ENCODE measurements around the gene LOXHD1. TPM values are rescaled to one million over a fixed set of nuclear protein-coding genes. Genes with fewer than 3 reads are reported as not detected.

LOXHD1 gene
- total RNA-seq, 1 experiment from 2014 or later, result 0.35 TPM

DNA sequence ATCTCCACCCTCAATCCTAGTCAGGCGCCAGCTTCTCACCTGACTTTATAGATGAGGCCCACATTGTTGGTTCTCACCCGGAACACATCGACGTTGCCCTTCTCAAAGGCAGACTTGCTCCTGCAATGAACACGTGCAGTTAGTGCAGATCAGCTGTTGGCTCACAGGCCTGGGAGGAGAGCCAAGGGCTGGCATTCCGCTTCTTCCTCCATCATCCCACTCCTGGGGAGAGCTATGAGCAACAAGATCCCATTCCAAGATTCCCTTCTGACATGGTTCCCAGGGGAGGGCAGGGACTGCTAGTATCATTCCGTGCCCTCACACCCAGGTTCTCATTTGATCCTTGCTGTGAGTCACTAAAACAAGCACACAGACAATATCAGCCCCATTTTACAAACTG is 15.1 kb downstream of the LOXHD1 start:
- no peak for ATAC-seq
- CTCF ChIA-PET, result interaction anchor here (1.6 to 3.2 kb wide), 3 partner anchors 16 to 249 kb away, joined by 4 to 15 read pairs (median 11); no protein-coding TSS in a partner anchor
- peaks cover 5% of the 10 kb centered on the region; the same call in 1 of the 2 replicates for H3K27me3 Mint-ChIP-seq (ENCODE audit: low read depth)

GRCh38 chr18:46639386-46639785 is 17.6 kb downstream of the LOXHD1 start:
- Mint-ChIP-seq H3K4me1 (no peaks in the 10 kb centered on the region), H3K27ac (no peak overlapping the region), H3K9me3 (0 out of 2 replicates have a peak, but pooled peaks cover 2% of the 10 kb centered on the region), H3K36me3 (no peaks in the 10 kb centered on the region), H3K27me3 (ENCODE audit: low read depth) (peaks cover 8% of the 10 kb centered on the region; the same call in 1 of the 2 replicates), H3K4me3 (no peak overlapping the region)
- ATAC-seq, result no peak
- DNase-seq (ENCODE audit: low spot score), result no peak
- ChIA-PET CTCF (interaction anchor here (1.7 kb wide), 1 partner anchor 19 kb away, joined by 14 read pairs; no protein-coding TSS in a partner anchor), POLR2A (no interaction called here)
- no peak for TF ChIP-seq ZMAT4 (CRISPR knock-in tag; IDR thresholded peaks at IDR 0.05)
- no peak for TF ChIP-seq MXD4 (CRISPR knock-in tag; IDR thresholded peaks at IDR 0.05; ENCODE audit: borderline replicate concordance)
- TF ChIP-seq NFE2L1 (CRISPR knock-in tag; IDR thresholded peaks at IDR 0.05), result no peak
- no peak for TF ChIP-seq ZNF317 (CRISPR knock-in tag; IDR thresholded peaks at IDR 0.05; ENCODE audit: borderline replicate concordance, low read depth)
- TF ChIP-seq, protein P1, sequence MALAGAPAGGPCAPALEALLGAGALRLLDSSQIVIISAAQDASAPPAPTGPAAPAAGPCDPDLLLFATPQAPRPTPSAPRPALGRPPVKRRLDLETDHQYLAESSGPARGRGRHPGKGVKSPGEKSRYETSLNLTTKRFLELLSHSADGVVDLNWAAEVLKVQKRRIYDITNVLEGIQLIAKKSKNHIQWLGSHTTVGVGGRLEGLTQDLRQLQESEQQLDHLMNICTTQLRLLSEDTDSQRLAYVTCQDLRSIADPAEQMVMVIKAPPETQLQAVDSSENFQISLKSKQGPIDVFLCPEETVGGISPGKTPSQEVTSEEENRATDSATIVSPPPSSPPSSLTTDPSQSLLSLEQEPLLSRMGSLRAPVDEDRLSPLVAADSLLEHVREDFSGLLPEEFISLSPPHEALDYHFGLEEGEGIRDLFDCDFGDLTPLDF (CRISPR knock-in tag; IDR thresholded peaks at IDR 0.05), result no peak
- TF ChIP-seq ZNF423 (CRISPR knock-in tag; IDR thresholded peaks at IDR 0.05), result no peak
- no peak for TF ChIP-seq GRHL2 (CRISPR knock-in tag; IDR thresholded peaks at IDR 0.05; ENCODE audit: insufficient replicate concordance, severe bottlenecking)
- no peak for TF ChIP-seq PRDM15 (CRISPR knock-in tag; IDR thresholded peaks at IDR 0.05)

More for the DNA sequence above, 15.1 kb downstream of the LOXHD1 start:
- Mint-ChIP-seq H3K4me3 (no peak overlapping the region), H3K27ac (no peak overlapping the region), H3K36me3 (no peaks in the 10 kb centered on the region), H3K4me1 (no peaks in the 10 kb centered on the region), H3K9me3 (no peaks in the 10 kb centered on the region)
- POLR2A ChIA-PET, result no interaction called here
- TF ChIP-seq ZNF416 (CRISPR knock-in tag; IDR thresholded peaks at IDR 0.05) (no peak), E2F5 (CRISPR knock-in tag; IDR thresholded peaks at IDR 0.05) (no peak), ZBTB43 (CRISPR knock-in tag; IDR thresholded peaks at IDR 0.05) (no peak), SMAD3 (CRISPR knock-in tag; IDR thresholded peaks at IDR 0.05; ENCODE audit: borderline replicate concordance) (no peak), MYBL2 (CRISPR knock-in tag; IDR thresholded peaks at IDR 0.05) (no peak), NR2C2 (CRISPR knock-in tag; IDR thresholded peaks at IDR 0.05) (no peak), ZNF317 (CRISPR knock-in tag; IDR thresholded peaks at IDR 0.05; ENCODE audit: borderline replicate concordance, low read depth) (no peak), PRRX2 (CRISPR knock-in tag; IDR thresholded peaks at IDR 0.05) (no peak), GABPB1 (CRISPR knock-in tag; IDR thresholded peaks at IDR 0.05) (no peak), ESRRA (CRISPR knock-in tag; IDR thresholded peaks at IDR 0.05; ENCODE audit: borderline replicate concordance) (no peak), CDX4 (CRISPR knock-in tag; IDR thresholded peaks at IDR 0.05; ENCODE audit: borderline replicate concordance) (no peak), ZNF232 (CRISPR knock-in tag; IDR thresholded peaks at IDR 0.05) (no peak), NR3C1 (CRISPR knock-in tag; conservative IDR thresholded peaks at IDR 0.05; ENCODE audit: low read depth) (no peak), RELA (CRISPR knock-in tag; IDR thresholded peaks at IDR 0.05; ENCODE audit: borderline replicate concordance) (no peak)
- TF ChIP-seq, protein P2, sequence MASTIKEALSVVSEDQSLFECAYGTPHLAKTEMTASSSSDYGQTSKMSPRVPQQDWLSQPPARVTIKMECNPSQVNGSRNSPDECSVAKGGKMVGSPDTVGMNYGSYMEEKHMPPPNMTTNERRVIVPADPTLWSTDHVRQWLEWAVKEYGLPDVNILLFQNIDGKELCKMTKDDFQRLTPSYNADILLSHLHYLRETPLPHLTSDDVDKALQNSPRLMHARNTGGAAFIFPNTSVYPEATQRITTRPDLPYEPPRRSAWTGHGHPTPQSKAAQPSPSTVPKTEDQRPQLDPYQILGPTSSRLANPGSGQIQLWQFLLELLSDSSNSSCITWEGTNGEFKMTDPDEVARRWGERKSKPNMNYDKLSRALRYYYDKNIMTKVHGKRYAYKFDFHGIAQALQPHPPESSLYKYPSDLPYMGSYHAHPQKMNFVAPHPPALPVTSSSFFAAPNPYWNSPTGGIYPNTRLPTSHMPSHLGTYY (CRISPR knock-in tag; IDR thresholded peaks at IDR 0.05), result no peak
- TF ChIP-seq, protein P3, sequence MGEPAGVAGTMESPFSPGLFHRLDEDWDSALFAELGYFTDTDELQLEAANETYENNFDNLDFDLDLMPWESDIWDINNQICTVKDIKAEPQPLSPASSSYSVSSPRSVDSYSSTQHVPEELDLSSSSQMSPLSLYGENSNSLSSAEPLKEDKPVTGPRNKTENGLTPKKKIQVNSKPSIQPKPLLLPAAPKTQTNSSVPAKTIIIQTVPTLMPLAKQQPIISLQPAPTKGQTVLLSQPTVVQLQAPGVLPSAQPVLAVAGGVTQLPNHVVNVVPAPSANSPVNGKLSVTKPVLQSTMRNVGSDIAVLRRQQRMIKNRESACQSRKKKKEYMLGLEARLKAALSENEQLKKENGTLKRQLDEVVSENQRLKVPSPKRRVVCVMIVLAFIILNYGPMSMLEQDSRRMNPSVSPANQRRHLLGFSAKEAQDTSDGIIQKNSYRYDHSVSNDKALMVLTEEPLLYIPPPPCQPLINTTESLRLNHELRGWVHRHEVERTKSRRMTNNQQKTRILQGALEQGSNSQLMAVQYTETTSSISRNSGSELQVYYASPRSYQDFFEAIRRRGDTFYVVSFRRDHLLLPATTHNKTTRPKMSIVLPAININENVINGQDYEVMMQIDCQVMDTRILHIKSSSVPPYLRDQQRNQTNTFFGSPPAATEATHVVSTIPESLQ (CRISPR knock-in tag; IDR thresholded peaks at IDR 0.05), result no peak
- DNase-seq (ENCODE audit: low spot score), result no peak
